Stimulated activated CD8-positive, alpha-beta memory T cell treated with anti-CD3 and anti-CD28 coated beads, Interleukin-12 subunit alpha, Interleukin-12 subunit beta, amount 100 ng/mL, for 24 hours (primary cell): ENCODE results near the gene SART1.
"Not testable (repeated sequence)": the region's sequence is repeated elsewhere in the genome, so short reads cannot be mapped to it uniquely, and the experiment has no call there.

Source experiments
- DNase-seq: peaks from one replicate; pipeline ENCODE4 v3.0.0-alpha.2; 2020; ENCODE audit errors: extremely low read depth

SART1 gene

GRCh38 chr11:66001942-66002647 lies 40.6 kb downstream of the SART1 start, which contains the start of the genes BANF1 and EIF1AD:
TSS of gene BANF1 (plus strand) at chr11:66002503. CDS start at chr11:66003251, 748 bp downstream.
TSS of gene EIF1AD (minus strand) at chr11:66002157. CDS start at chr11:66000389, 1,768 bp downstream.
- peak; percentile 72 for DNase-seq

GRCh38 chr11:66002648-66003225 lies 41.2 kb downstream of the SART1 start:
- DNase-seq, result no peak

- DNase-seq, result no peak
These were observed 41.8 kb downstream of the SART1 start for GRCh38 chr11:66003291-66003690.

GRCh38 chr11:66004186-66004585 lies 42.7 kb downstream of the SART1 start:
- no peak for DNase-seq

- no peak for DNase-seq
These were observed 44.8 kb downstream of the SART1 start for GRCh38 chr11:66006134-66006890.

- DNase-seq, result no peak
These were observed 45.3 kb downstream of the SART1 start for GRCh38 chr11:66006891-66007176.

- DNase-seq, result no peak
These were observed 45.7 kb downstream of the SART1 start for GRCh38 chr11:66007201-66007634.

GRCh38 chr11:66008095-66008467 lies 46.5 kb downstream of the SART1 start:
- no peak for DNase-seq

GRCh38 chr11:66008468-66009101 lies 47.1 kb downstream of the SART1 start:
- no peak for DNase-seq

GRCh38 chr11:66010036-66010435 lies 48.5 kb downstream of the SART1 start:
- not testable (repeated sequence) for DNase-seq

GRCh38 chr11:66011239-66011784 lies 49.8 kb downstream of the SART1 start:
- DNase-seq, result no peak

- no peak for DNase-seq
These were observed 50.3 kb downstream of the SART1 start, which contains the start of gene CST6 for GRCh38 chr11:66011785-66012303. TSS of gene CST6 (plus strand) at chr11:66012008. CDS start at chr11:66012045, 37 bp downstream.

GRCh38 chr11:66012371-66012945 lies 50.9 kb downstream of the SART1 start:
- no peak for DNase-seq

- no peak for DNase-seq
These were observed 51.6 kb downstream of the SART1 start for GRCh38 chr11:66012946-66013761.

GRCh38 chr11:66013762-66014100 lies 52.2 kb downstream of the SART1 start:
- DNase-seq, result no peak

- no peak for DNase-seq
These were observed 53.4 kb downstream of the SART1 start for GRCh38 chr11:66014804-66015453.

GRCh38 chr11:66015454-66015881 lies 53.9 kb downstream of the SART1 start:
- DNase-seq, result no peak

- no peak for DNase-seq
These were observed 54.6 kb downstream of the SART1 start for GRCh38 chr11:66015936-66016792.

- no peak for DNase-seq
These were observed 55.3 kb downstream of the SART1 start for GRCh38 chr11:66016793-66017177.
